HG02571 (cell line): ENCODE measurements around the gene APBB1IP.

Experiments
- ATAC-seq: cut with Tn5 transposase; IDR thresholded peaks from one replicate; pipeline ENCODE4 v1.9.1; 2021; ENCODE audit warnings: mild to moderate bottlenecking, moderate library complexity; ENCODE audit not compliant: unreplicated experiment

Gene APBB1IP

GRCh38 chr10:26612151-26612915 lies 174.2 kb downstream of the APBB1IP start:
- ATAC-seq, result no peak
